ENCODE results near the gene SP140L. TPM values are rescaled to one million over a fixed set of nuclear protein-coding genes. Genes with fewer than 3 reads are reported as not detected.
"Not testable (repeated sequence)": the region's sequence is repeated elsewhere in the genome, so short reads cannot be mapped to it uniquely, and the experiment has no call there.

The SP140L gene
- total RNA-seq, 1 donor from 2014 or later = 24.2 TPM

DNA sequence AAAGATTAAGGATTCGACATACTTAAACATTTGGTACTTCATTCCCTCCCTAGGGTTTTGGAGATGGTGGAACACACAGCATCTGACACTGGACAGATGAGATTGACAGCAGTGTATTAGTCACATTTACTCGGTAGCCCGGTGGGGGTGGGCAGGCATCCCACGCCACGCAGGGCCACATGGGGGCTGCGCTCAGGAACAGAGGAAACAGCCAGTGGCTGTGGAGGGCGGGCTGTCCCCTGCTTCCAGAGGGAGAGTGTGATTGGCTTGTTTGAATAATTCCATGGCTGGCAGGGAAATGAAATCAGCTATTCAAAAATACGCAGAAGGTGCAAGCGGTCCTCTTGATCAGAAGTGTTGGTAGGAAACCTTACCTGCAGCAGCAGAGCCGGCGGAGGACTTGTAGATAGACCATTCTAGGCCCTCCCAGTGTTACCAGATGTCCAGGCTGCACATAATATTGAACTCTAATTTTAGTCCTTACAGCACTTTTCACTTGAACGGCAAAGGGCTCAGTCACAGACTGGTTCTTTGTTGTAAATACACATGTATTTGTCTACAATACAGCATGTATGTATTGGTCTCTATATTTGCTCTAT lies 18.5 kb upstream of the SP140L start:
- Mint-ChIP-seq H3K27me3 (ENCODE audit: unreplicated experiment) (no peaks in the 10 kb centered on the region), H3K9me3 (ENCODE audit: unreplicated experiment) (peaks cover 9% of the 10 kb centered on the region), H3K36me3 (ENCODE audit: unreplicated experiment) (no peaks in the 10 kb centered on the region), H3K27ac (ENCODE audit: unreplicated experiment) (no peak overlapping the region), H3K4me3 (ENCODE audit: unreplicated experiment) (no peak overlapping the region), H3K4me1 (ENCODE audit: unreplicated experiment) (no peaks in the 10 kb centered on the region)
- DNase-seq (ENCODE audit: extremely low spot score, unreplicated experiment) = no peak
- TF ChIP-seq, protein P1, sequence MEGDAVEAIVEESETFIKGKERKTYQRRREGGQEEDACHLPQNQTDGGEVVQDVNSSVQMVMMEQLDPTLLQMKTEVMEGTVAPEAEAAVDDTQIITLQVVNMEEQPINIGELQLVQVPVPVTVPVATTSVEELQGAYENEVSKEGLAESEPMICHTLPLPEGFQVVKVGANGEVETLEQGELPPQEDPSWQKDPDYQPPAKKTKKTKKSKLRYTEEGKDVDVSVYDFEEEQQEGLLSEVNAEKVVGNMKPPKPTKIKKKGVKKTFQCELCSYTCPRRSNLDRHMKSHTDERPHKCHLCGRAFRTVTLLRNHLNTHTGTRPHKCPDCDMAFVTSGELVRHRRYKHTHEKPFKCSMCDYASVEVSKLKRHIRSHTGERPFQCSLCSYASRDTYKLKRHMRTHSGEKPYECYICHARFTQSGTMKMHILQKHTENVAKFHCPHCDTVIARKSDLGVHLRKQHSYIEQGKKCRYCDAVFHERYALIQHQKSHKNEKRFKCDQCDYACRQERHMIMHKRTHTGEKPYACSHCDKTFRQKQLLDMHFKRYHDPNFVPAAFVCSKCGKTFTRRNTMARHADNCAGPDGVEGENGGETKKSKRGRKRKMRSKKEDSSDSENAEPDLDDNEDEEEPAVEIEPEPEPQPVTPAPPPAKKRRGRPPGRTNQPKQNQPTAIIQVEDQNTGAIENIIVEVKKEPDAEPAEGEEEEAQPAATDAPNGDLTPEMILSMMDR (IDR thresholded peaks at IDR 0.05) = no peak

DNA sequence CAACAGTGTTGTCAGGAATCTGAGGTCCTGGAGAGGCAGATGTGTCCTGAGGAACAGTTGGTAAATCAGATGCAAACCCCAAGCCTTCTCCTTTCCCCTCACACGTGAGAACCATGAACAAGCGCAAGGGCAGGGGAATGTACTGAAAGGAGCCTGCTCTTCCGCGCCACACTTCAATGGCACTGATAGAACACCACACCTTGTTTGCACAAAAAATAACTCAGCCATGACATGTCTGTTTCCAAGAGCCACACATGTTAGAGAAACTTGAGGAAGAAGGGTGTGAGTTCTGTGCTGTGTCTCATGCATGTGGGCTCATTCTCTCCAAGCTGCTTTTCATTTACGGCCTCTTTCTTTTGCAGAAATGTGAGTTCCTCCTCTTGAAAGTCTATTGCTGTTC lies 16.2 kb upstream of the SP140L start:
- not testable (repeated sequence) for H3K27ac Mint-ChIP-seq (ENCODE audit: unreplicated experiment); H3K27me3 Mint-ChIP-seq (ENCODE audit: unreplicated experiment); H3K4me3 Mint-ChIP-seq (ENCODE audit: unreplicated experiment); H3K9me3 Mint-ChIP-seq (ENCODE audit: unreplicated experiment); DNase-seq (ENCODE audit: extremely low spot score, unreplicated experiment); H3K36me3 Mint-ChIP-seq (ENCODE audit: unreplicated experiment); H3K4me1 Mint-ChIP-seq (ENCODE audit: unreplicated experiment)

DNA sequence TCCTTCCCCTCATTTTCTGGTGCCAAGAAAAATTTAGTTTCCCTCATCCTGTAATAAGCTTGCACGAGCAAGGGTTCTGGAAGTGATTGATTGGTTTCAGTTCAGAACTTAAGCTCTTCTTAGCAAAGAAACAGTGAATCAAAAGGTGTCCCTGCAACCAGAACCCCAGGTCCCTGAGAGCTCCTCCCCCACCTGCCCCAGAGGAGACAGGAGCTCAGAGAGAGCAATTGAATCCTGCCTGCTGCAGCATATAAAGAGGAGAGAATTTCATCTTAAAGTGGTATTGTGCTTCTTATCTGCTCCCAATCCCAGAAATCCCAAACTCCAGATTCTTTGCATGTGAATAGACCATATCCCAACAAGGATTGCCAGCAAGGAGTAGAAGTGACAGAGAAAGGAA lies 15.4 kb upstream of the SP140L start:
- not testable (repeated sequence) for H3K36me3 Mint-ChIP-seq (ENCODE audit: unreplicated experiment); H3K4me3 Mint-ChIP-seq (ENCODE audit: unreplicated experiment); H3K27me3 Mint-ChIP-seq (ENCODE audit: unreplicated experiment); DNase-seq (ENCODE audit: extremely low spot score, unreplicated experiment); H3K27ac Mint-ChIP-seq (ENCODE audit: unreplicated experiment); H3K4me1 Mint-ChIP-seq (ENCODE audit: unreplicated experiment); H3K9me3 Mint-ChIP-seq (ENCODE audit: unreplicated experiment)

DNA sequence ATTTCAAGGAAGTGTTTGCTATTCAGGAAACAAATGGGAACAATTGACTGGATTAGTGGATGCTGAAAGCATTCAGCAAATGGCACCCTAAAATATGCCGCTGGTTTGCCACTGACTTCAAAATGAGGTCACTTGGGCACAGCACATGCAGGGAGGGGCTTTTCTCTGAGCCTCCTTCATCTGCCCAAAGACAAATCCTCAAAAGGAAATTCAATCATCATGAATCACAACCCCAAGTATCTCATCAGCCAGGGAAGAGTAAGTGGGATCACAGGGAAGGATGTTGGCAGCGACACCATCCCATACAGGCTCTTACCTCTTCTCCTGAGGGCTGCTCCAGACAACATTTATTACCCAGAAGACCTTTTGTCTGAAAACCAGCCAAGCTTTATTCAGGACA lies 14.4 kb upstream of the SP140L start:
- Mint-ChIP-seq H3K27me3 (ENCODE audit: unreplicated experiment) (no peaks in the 10 kb centered on the region), H3K4me1 (ENCODE audit: unreplicated experiment) (no peaks in the 10 kb centered on the region), H3K36me3 (ENCODE audit: unreplicated experiment) (no peaks in the 10 kb centered on the region), H3K4me3 (ENCODE audit: unreplicated experiment) (no peak overlapping the region), H3K27ac (ENCODE audit: unreplicated experiment) (no peak overlapping the region), H3K9me3 (ENCODE audit: unreplicated experiment) (no peaks in the 10 kb centered on the region)
- no peak for DNase-seq (ENCODE audit: extremely low spot score, unreplicated experiment)
- TF ChIP-seq, protein P1 (IDR thresholded peaks at IDR 0.05) = no peak

DNA sequence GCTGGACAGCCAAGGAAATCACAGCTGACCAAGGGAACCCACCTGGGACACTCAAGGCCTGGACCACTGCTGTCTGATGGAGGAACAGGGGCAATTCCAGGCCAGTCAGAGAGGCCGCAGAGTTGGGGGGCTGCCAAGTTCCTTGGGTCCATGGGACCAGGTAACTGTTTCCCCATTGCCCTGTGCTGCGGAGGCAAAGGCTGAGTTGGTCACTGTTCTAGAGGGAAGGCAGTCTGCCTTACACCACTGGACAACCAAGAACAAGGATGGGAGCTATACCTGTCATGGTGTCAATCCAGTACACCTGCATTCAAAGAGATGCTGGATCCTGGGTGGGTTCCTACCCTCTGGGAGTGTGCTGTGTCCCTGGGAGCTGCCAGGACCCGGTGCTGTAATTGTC lies 9.6 kb upstream of the SP140L start:
- no peak overlapping the region for H3K4me3 Mint-ChIP-seq (ENCODE audit: unreplicated experiment)
- H3K27me3 Mint-ChIP-seq (ENCODE audit: unreplicated experiment) = no peaks in the 10 kb centered on the region

More for the DNA sequence above, 9.6 kb upstream of the SP140L start:
- DNase-seq (ENCODE audit: extremely low spot score, unreplicated experiment) = no peak
- TF ChIP-seq, protein P1 (IDR thresholded peaks at IDR 0.05) = no peak
- H3K27ac Mint-ChIP-seq (ENCODE audit: unreplicated experiment) = no peak overlapping the region
- H3K9me3 Mint-ChIP-seq (ENCODE audit: unreplicated experiment) = peaks cover 2% of the 10 kb centered on the region
- H3K36me3 Mint-ChIP-seq (ENCODE audit: unreplicated experiment) = no peaks in the 10 kb centered on the region
- no peaks in the 10 kb centered on the region for H3K4me1 Mint-ChIP-seq (ENCODE audit: unreplicated experiment)
